GM12878 (cell line): ENCODE results near the gene ZNF799. TPM values are rescaled to one million over a fixed set of nuclear protein-coding genes. Genes with fewer than 3 reads are reported as not detected.

Source experiments
- ATAC-seq: fragments of 200-7000 bp; cut with Tn5 transposase; 3 replicates; pipeline ENCODE4 v1.9.1; 2020; ENCODE audit warnings: mild to moderate bottlenecking, moderate library complexity
- BruUV-seq: library from RNA; stranded (reverse); fragments of 400-500 nt; replicated peaks from 2 replicates; lab custom pipeline; 2021; lab: Mats Ljungman, UMichigan
- CTCF ChIA-PET: fragments of 300-600 bp; sonication (Branson Sonifier 250); formaldehyde crosslinking; extraction: SDS; loops from one replicate; lab custom pipeline; 2021; ENCODE audit warnings: inconsistent platforms; lab: Yijun Ruan, JAX
- POLR2A ChIA-PET: fragments of 350-600 bp; formaldehyde crosslinking; extraction: SDS; loops from one replicate; lab custom pipeline; 2021; ENCODE audit warnings: inconsistent platforms; lab: Charles Lee
- RAD21 ChIA-PET: fragments of 300-600 bp; sonication (Branson Sonifier 250); formaldehyde crosslinking; loops from one replicate; lab custom pipeline; 2023; ENCODE audit warnings: antibody characterized with exemption; ENCODE audit not compliant: unreplicated experiment; lab: Charles Lee
- SMC1A ChIA-PET: fragments of 300-600 bp; sonication (Branson Sonifier 250); formaldehyde crosslinking; loops from one replicate; lab custom pipeline; 2023; ENCODE audit not compliant: unreplicated experiment, uncharacterized antibody; lab: Charles Lee
- DNase-seq: peaks from one replicate; pipeline ENCODE4 v3.0.0-alpha.2; 2011; ENCODE audit warnings: low read depth, low spot score
- FAIRE-seq: peaks from 3 replicates; lab custom pipeline; 2011; peaks lifted over from hg19 to GRCh38; lab: Jason Lieb, UNC
- H2AFZ ChIP-seq: 2 replicates; pipeline ENCODE4 v1.6.0; 2011; ENCODE audit warnings: low read depth, low read length, control low read depth; ENCODE audit not compliant: control insufficient read depth
- H3K27ac ChIP-seq: 2 replicates; pipeline ENCODE4 v1.5.1; 2011; ENCODE audit warnings: control low read depth; ENCODE audit not compliant: control insufficient read depth, insufficient read depth
- H3K27me3 ChIP-seq, 2 experiments: replicated peaks in 1 of 2; 2 replicates each; pipeline versions ENCODE4 v1.6.0 to v1.6.1; 2011; ENCODE audit warnings: low read length in 1 of 2; ENCODE audit not compliant: control insufficient read depth in 2 of 2, insufficient read depth in 2 of 2
- H3K36me3 ChIP-seq, 2 experiments: 2 replicates each; pipeline ENCODE4 v1.5.1; 2011; ENCODE audit warnings: low read length in 1 of 2; ENCODE audit not compliant: control insufficient read depth in 2 of 2, insufficient read depth in 2 of 2
- H3K4me1 ChIP-seq: 2 replicates; pipeline ENCODE4 v1.6.1; 2011; ENCODE audit warnings: mild to moderate bottlenecking, low read length, moderate library complexity, mixed read lengths; ENCODE audit not compliant: control insufficient read depth, insufficient read depth
- H3K4me2 ChIP-seq: 2 replicates; pipeline ENCODE4 v1.6.0; 2011; ENCODE audit warnings: control low read depth; ENCODE audit not compliant: control insufficient read depth, insufficient read depth
- H3K4me3 ChIP-seq: fragments of 200-600 bp; sonication (generic); 2 replicates; pipeline ENCODE4 v1.5.1; 2016
- H3K79me2 ChIP-seq: 2 replicates; pipeline ENCODE4 v1.6.0; 2011; ENCODE audit warnings: low read length; ENCODE audit not compliant: control insufficient read depth, insufficient read depth
- H3K9ac ChIP-seq: 2 replicates; pipeline ENCODE4 v1.8.0; 2011; ENCODE audit warnings: low read length, control low read depth, mixed read lengths; ENCODE audit not compliant: control insufficient read depth, insufficient read depth
- H3K9me3 ChIP-seq: replicated peaks from 3 replicates; pipeline ENCODE4 v1.5.1; 2011; ENCODE audit warnings: mild to moderate bottlenecking, low read length; ENCODE audit not compliant: control insufficient read depth, insufficient read depth
- H4K20me1 ChIP-seq: 2 replicates; pipeline ENCODE4 v1.6.0; 2011; ENCODE audit not compliant: control insufficient read depth, insufficient read depth
- EZH2 ChIP-seq: IDR thresholded peaks from 2 replicates; pipeline ENCODE4 v1.6.1; 2012; ENCODE audit warnings: low read depth, mild to moderate bottlenecking, control low read depth, inconsistent platforms, low read length, borderline replicate concordance; ENCODE audit not compliant: control insufficient read depth
- FOS ChIP-seq: IDR thresholded peaks from 3 replicates; pipeline ENCODE4 v1.6.1; 2011; ENCODE audit warnings: borderline replicate concordance; ENCODE audit not compliant: insufficient read length; ENCODE audit errors: extremely low read depth
- HDAC2 ChIP-seq: fragments of 200-600 bp; sonication (generic); IDR thresholded peaks from 2 replicates; pipeline ENCODE4 v1.6.1; 2017
- HDAC6 ChIP-seq: fragments of 200-600 bp; sonication (generic); IDR thresholded peaks from one replicate; pipeline ENCODE4 v1.8.0; 2017; ENCODE audit warnings: antibody characterized with exemption; ENCODE audit not compliant: unreplicated experiment
- IKZF2 ChIP-seq, 2 experiments: fragments of 450-650 bp; IDR thresholded peaks; 2 replicates each; pipeline ENCODE4 v1.6.1; 2017; ENCODE audit warnings: mild to moderate bottlenecking in 2 of 2, moderate library complexity in 2 of 2
- JUND ChIP-seq: IDR thresholded peaks from 2 replicates; pipeline ENCODE4 v1.6.1; 2012; ENCODE audit warnings: low read depth, mild to moderate bottlenecking, low read length, improper control_type of control experiment, moderate library complexity
- NR2F1 ChIP-seq: fragments of 450-650 bp; conservative IDR thresholded peaks from 2 replicates; pipeline ENCODE4 v1.6.1; 2017; ENCODE audit warnings: mild to moderate bottlenecking
- POLR2AphosphoS2 ChIP-seq: IDR thresholded peaks from 2 replicates; pipeline ENCODE4 v1.6.1; 2011; ENCODE audit warnings: low read depth, mild to moderate bottlenecking, low read length, improper control_type of control experiment, moderate library complexity
- POLR2AphosphoS5 ChIP-seq: IDR thresholded peaks from 2 replicates; pipeline ENCODE4 v1.6.1; 2011; ENCODE audit warnings: mild to moderate bottlenecking, low read length, inconsistent platforms
- POU2F2 ChIP-seq: IDR thresholded peaks from 3 replicates; pipeline ENCODE4 v1.6.1; 2011; ENCODE audit warnings: low read depth, mild to moderate bottlenecking, low read length, borderline replicate concordance
- RAD21 ChIP-seq: IDR thresholded peaks from 2 replicates; pipeline ENCODE4 v1.6.1; 2011; ENCODE audit warnings: mild to moderate bottlenecking, low read depth, low read length, moderate library complexity; ENCODE audit not compliant: insufficient read depth
- SMC3 ChIP-seq: IDR thresholded peaks from 2 replicates; pipeline ENCODE4 v1.6.1; 2011; ENCODE audit warnings: low read length, improper control_type of control experiment, borderline replicate concordance
- YBX1 ChIP-seq: fragments of 450-650 bp; IDR thresholded peaks from 2 replicates; pipeline ENCODE4 v1.6.1; 2016; ENCODE audit warnings: antibody characterized with exemption
- ZNF217 ChIP-seq: fragments of 450-650 bp; IDR thresholded peaks from 2 replicates; pipeline ENCODE4 v1.6.1; 2017; ENCODE audit warnings: antibody characterized with exemption, mild to moderate bottlenecking
- ZSCAN29 ChIP-seq: fragments of 450-650 bp; IDR thresholded peaks from 2 replicates; pipeline ENCODE4 v1.6.1; 2017; ENCODE audit warnings: mild to moderate bottlenecking, moderate library complexity
- WGBS: methylation state at CpG from one replicate; pipeline ENCODE4 v1.1.6; 2016; ENCODE audit warnings: low lambda C conversion rate; ENCODE audit not compliant: insufficient replicate concordance, insufficient coverage; ENCODE audit errors: missing lambda C conversion rate; 5-methylcytosine and 5-hydroxymethylcytosine counted together
- in situ Hi-C: fragments of 300-500 bp; cut with MboI; formaldehyde crosslinking; loops from 9 replicates; pipeline ENCODE4 v1.14.3; 2018; ENCODE audit warnings: mixed read lengths
- intact Hi-C: fragments of 100-400 bp; cut with micrococcal nuclease; formaldehyde crosslinking; loops from one replicate; pipeline ENCODE4 v1.14.2; 2022; ENCODE audit not compliant: unreplicated experiment
- polyA plus RNA-seq, 11 experiments: library from polyadenylated mRNA; depleted of rRNA in 4 of 11; unstranded in 6 of 11; stranded (reverse) in 5 of 11; fragments of >200 nt; fragmentation: Nextera tagmentation in 4 of 11; fragmentation: Illumina TruSeq in 1 of 11; extraction: Ambion mirVana in 4 of 11; extraction: Trizol in 1 of 11; gene quantifications; 1 replicate in 1 of 11; 2 replicates in 10 of 11; pipeline versions ENCODE4 v1.2.1 to v1.2.3, GENCODE V29; 2011 to 2016; ENCODE audit warnings: inconsistent platforms in 2 of 11, missing spikeins in 2 of 11, low read depth in 1 of 11
- total RNA-seq, 4 experiments: library from RNA; depleted of rRNA in 3 of 4; stranded (reverse); fragments of >200 nt in 3 of 4; fragmentation: Illumina TruSeq in 1 of 4; extraction: Trizol in 1 of 4; gene quantifications; 2 replicates each; pipeline versions ENCODE4 v1.2.1 to v1.2.3, GENCODE V29; 2013 to 2021
- TF ChIP-seq, protein P1 (sequence below): fragments of 450-650 bp; conservative IDR thresholded peaks from 2 replicates; pipeline ENCODE4 v1.6.1; 2017; ENCODE audit warnings: mild to moderate bottlenecking, moderate library complexity
- TF ChIP-seq, protein P2 (sequence below): fragments of 450-650 bp; IDR thresholded peaks from 2 replicates; pipeline ENCODE4 v1.6.1; 2016; ENCODE audit warnings: mild to moderate bottlenecking
- TF ChIP-seq, protein P3 (sequence below): fragments of 450-650 bp; IDR thresholded peaks from 2 replicates; pipeline ENCODE4 v1.6.1; 2017; ENCODE audit warnings: low read depth, mild to moderate bottlenecking, moderate library complexity

Gene ZNF799
- total and polyA plus RNA-seq, 10 of the 15 experiments (the other 5 are each of a cell fraction or from before 2014, with no cell fraction given) = 1.5 to 9.2 (median 3.1) TPM

DNA sequence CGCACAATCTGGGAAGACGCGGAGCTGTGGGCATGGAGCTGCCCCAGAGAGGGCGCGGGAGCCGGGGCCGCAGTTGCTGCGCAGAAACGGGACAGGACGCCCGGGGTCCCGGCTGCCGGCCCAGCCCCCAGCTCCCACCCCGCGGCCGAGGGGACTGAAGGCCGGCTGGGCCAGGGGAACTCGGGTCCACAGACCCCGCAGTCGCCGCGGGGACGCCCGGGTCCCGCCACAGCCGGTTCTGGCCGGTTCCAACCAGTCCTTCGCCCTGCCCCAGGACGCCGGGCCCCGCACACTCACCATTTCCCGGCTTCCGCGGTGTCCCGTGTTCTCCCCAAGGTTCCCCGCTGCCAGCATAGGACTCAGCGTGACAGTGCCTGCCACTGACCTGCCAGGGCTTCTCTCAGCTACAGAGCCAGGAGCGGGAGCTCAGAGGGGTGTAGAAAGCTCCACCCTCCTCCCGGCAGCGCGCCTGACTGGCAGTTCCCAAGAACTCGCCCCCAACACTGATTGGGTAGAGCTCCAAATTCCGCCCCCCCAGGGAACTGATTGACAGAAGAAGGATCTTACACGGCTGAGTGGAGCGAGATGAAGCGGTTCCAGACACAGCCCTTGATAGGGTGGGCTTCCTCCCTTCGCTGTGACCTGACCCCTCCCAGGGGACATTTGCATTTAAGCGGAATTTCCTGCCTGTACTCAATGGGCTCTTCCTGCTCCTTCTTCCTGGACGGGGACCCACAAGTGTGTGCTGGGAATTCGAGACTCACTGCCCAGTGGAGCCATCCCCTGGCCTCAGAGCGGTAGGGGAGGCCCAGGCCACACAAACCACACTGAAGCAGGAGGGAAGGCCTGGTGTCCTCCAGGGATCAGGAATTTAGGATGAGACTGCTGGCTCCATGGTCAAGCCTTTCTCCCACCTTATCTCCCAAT, 35.6 kb downstream of the ZNF799 start, which contains the start of gene ZNF442:
Gene ZNF442, minus strand, starts transcription at position 448 of the 927 bp plus-strand sequence. CDS start 2,052 bp downstream, outside the sequence.
- under 1% methylated on average over 40 of the region's 51 CpGs for WGBS
- peak within 1 kb of the TSS; percentile 96 for H3K4me2 ChIP-seq
- ChIA-PET RAD21 (interaction anchor here (0.6 to 1.5 kb wide), 6 partner anchors 33 to 568 kb away, joined by 3 to 22 read pairs (median 4); partner anchors contain the start of genes ZNF443, ZNF491 and ZNF563), CTCF (interaction anchor here (0.9 to 1.1 kb wide), 3 partner anchors 33 to 123 kb away, joined by 3 to 4 read pairs (median 3); partner anchors contain the start of gene ZNF563), POLR2A (interaction anchor here (0.5 to 1.0 kb wide), 4 partner anchors 32 to 247 kb away, joined by 3 to 8 read pairs (median 4); partner anchors contain the start of genes ZNF44 and ZNF563), SMC1A (interaction anchor here (0.8 to 2.8 kb wide), 3 partner anchors 33 to 130 kb away, joined by 3 to 11 read pairs (median 5); partner anchors contain the start of gene ZNF563)
- no peaks in the 10 kb centered on the region; the same call in 1 of the 2 replicates for H3K79me2 ChIP-seq
- H3K27me3 ChIP-seq = no peaks in the 10 kb centered on the region
- peak within 1 kb of the TSS; percentile 74 for H3K4me3 ChIP-seq
- intact Hi-C loops (no loop called here), in situ Hi-C loops (no loop called here)
- no peaks in the 10 kb centered on the region for H4K20me1 ChIP-seq
- peaks cover 4% of the 10 kb centered on the region; the same call in 2 of the 3 replicates for H3K9me3 ChIP-seq
- DNase-seq = peak; percentile 63
- peak; percentile 83 for FAIRE-seq
- no peaks in the 10 kb centered on the region; the same call in 1 of the 2 replicates for H3K4me1 ChIP-seq
- H3K36me3 ChIP-seq = no peaks in the 10 kb centered on the region
- H3K9ac ChIP-seq = peak within 1 kb of the TSS; percentile 66
- ATAC-seq = peak; percentile 90
- H3K27ac ChIP-seq = peak within 1 kb of the TSS; percentile 55
- BruUV-seq = no TSS peak
- H2AFZ ChIP-seq = peak within 1 kb of the TSS; percentile 93
- TF ChIP-seq, protein P1, sequence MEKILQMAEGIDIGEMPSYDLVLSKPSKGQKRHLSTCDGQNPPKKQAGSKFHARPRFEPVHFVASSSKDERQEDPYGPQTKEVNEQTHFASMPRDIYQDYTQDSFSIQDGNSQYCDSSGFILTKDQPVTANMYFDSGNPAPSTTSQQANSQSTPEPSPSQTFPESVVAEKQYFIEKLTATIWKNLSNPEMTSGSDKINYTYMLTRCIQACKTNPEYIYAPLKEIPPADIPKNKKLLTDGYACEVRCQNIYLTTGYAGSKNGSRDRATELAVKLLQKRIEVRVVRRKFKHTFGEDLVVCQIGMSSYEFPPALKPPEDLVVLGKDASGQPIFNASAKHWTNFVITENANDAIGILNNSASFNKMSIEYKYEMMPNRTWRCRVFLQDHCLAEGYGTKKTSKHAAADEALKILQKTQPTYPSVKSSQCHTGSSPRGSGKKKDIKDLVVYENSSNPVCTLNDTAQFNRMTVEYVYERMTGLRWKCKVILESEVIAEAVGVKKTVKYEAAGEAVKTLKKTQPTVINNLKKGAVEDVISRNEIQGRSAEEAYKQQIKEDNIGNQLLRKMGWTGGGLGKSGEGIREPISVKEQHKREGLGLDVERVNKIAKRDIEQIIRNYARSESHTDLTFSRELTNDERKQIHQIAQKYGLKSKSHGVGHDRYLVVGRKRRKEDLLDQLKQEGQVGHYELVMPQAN = peak; percentile 55; the same call in 1 of the 2 replicates
- TF ChIP-seq, protein P2, sequence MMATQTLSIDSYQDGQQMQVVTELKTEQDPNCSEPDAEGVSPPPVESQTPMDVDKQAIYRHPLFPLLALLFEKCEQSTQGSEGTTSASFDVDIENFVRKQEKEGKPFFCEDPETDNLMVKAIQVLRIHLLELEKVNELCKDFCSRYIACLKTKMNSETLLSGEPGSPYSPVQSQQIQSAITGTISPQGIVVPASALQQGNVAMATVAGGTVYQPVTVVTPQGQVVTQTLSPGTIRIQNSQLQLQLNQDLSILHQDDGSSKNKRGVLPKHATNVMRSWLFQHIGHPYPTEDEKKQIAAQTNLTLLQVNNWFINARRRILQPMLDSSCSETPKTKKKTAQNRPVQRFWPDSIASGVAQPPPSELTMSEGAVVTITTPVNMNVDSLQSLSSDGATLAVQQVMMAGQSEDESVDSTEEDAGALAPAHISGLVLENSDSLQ = peak; percentile 98
- TF ChIP-seq RAD21 (peak; percentile 31; the same call in 1 of the 2 replicates), POLR2AphosphoS2 (no peak), EZH2 (no peak), YBX1 (no peak), SMC3 (0 out of 2 replicates have a peak, but pooled peaks have one; percentile 13), ZSCAN29 (no peak), FOS (no peak), JUND (no peak), POU2F2 (0 out of 3 replicates have a peak, but pooled peaks have one; percentile 39), POLR2AphosphoS5 (peak; percentile 91), NR2F1 (no peak), ZNF217 (no peak), IKZF2 (IDR thresholded peaks at IDR 0.05) (peak; percentile 68 to 77), HDAC6 (no peak), HDAC2 (no peak)
- TF ChIP-seq, protein P3, sequence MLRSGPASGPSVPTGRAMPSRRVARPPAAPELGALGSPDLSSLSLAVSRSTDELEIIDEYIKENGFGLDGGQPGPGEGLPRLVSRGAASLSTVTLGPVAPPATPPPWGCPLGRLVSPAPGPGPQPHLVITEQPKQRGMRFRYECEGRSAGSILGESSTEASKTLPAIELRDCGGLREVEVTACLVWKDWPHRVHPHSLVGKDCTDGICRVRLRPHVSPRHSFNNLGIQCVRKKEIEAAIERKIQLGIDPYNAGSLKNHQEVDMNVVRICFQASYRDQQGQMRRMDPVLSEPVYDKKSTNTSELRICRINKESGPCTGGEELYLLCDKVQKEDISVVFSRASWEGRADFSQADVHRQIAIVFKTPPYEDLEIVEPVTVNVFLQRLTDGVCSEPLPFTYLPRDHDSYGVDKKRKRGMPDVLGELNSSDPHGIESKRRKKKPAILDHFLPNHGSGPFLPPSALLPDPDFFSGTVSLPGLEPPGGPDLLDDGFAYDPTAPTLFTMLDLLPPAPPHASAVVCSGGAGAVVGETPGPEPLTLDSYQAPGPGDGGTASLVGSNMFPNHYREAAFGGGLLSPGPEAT = 0 out of 2 replicates have a peak, but pooled peaks have one; percentile 20
